Fibroblast of lung (primary cell): ENCODE data around the gene FAM76B. TPM values are rescaled to one million over a fixed set of nuclear protein-coding genes. Genes with fewer than 3 reads are reported as not detected.

ENCODE experiments used
- DNase-seq, 2 donors: peaks; one replicate each; pipeline versions ENCODE4 v3.0.0 to v3.0.0-alpha.2; 2010; ENCODE audit warnings: low read depth in 2 of 2
- H2AFZ ChIP-seq: 2 replicates; pipeline ENCODE4 v1.5.1; 2012; ENCODE audit warnings: low read length, control low read depth, inconsistent platforms
- H3K27ac ChIP-seq: 2 replicates; pipeline ENCODE4 v1.5.1; 2011; ENCODE audit warnings: low read length, control low read depth; ENCODE audit not compliant: insufficient read depth
- H3K27me3 ChIP-seq: 2 replicates; pipeline ENCODE4 v1.5.1; 2011; ENCODE audit warnings: mild to moderate bottlenecking, low read length; ENCODE audit not compliant: control insufficient read depth, insufficient read depth
- H3K36me3 ChIP-seq: 2 replicates; pipeline ENCODE4 v1.5.1; 2011; ENCODE audit warnings: low read length; ENCODE audit not compliant: control insufficient read depth, insufficient read depth
- H3K4me1 ChIP-seq: 2 replicates; pipeline ENCODE4 v1.5.1; 2011; ENCODE audit warnings: low read length; ENCODE audit not compliant: control insufficient read depth, insufficient read depth; ENCODE audit errors: extremely low read depth
- H3K4me2 ChIP-seq: 2 replicates; pipeline ENCODE4 v1.5.1; 2011; ENCODE audit warnings: low read length, control low read depth; ENCODE audit not compliant: insufficient read depth; ENCODE audit errors: extremely low read depth
- H3K4me3 ChIP-seq, 4 experiments: fragments of 200-600 bp in 1 of 4; sonication (generic) in 1 of 4; replicated peaks in 1 of 4; 2 replicates each; pipeline ENCODE4 v1.5.1; 2011 to 2016; ENCODE audit warnings: low read length in 4 of 4, low read depth in 3 of 4, mild to moderate bottlenecking in 3 of 4, control low read depth in 2 of 4, inconsistent platforms in 1 of 4, mixed read lengths in 1 of 4; ENCODE audit not compliant: insufficient read depth in 1 of 4; ENCODE audit errors: control extremely low read depth in 1 of 4
- H3K79me2 ChIP-seq: 2 replicates; pipeline ENCODE4 v1.5.1; 2012; ENCODE audit warnings: mild to moderate bottlenecking, low read length, inconsistent platforms; ENCODE audit not compliant: control insufficient read depth, insufficient read depth
- H3K9ac ChIP-seq: 2 replicates; pipeline ENCODE4 v1.5.1; 2011; ENCODE audit warnings: mild to moderate bottlenecking, low read length, control low read depth; ENCODE audit not compliant: insufficient read depth
- H3K9me3 ChIP-seq: 2 replicates; pipeline ENCODE4 v1.5.1; 2012; ENCODE audit warnings: low read depth, low read length; ENCODE audit not compliant: control insufficient read depth, insufficient read depth
- H4K20me1 ChIP-seq: 2 replicates; pipeline ENCODE4 v1.5.1; 2011; ENCODE audit warnings: low read length; ENCODE audit not compliant: control insufficient read depth, insufficient read depth; ENCODE audit errors: extremely low read depth
- EZH2 ChIP-seq: IDR thresholded peaks from 2 replicates; pipeline ENCODE4 v1.5.1; 2012; ENCODE audit warnings: low read length, control low read depth, mild to moderate bottlenecking; ENCODE audit errors: missing control alignments
- polyA plus RNA-seq, 2 donors: library from polyadenylated mRNA; depleted of rRNA in 1 of 2; stranded (reverse) in 1 of 2; unstranded in 1 of 2; fragments of >200 nt; gene quantifications; 2 replicates each; pipeline ENCODE4 v1.2.1, GENCODE V29; 2011 to 2012; ENCODE audit warnings: missing spikeins in 1 of 2
- total RNA-seq: library from RNA; depleted of rRNA; stranded (reverse); fragments of >200 nt; gene quantifications from 2 replicates; pipeline ENCODE4 v1.2.1, GENCODE V29; 2014
- TF ChIP-seq, protein P1 (sequence below), 2 donors: IDR thresholded peaks in 1 of 2; conservative IDR thresholded peaks in 1 of 2; 1 replicate in 1 of 2; 2 replicates in 1 of 2; pipeline ENCODE4 v1.5.1; 2011 to 2012; ENCODE audit warnings: low read length in 2 of 2, control low read depth in 1 of 2, inconsistent platforms in 1 of 2, low read depth in 1 of 2, mild to moderate bottlenecking in 1 of 2

Gene FAM76B
- total and polyA plus RNA-seq, 2 donors (not counting 1 experiment from before 2014, with no cell fraction given), result 14.9 to 18.2 TPM

DNA sequence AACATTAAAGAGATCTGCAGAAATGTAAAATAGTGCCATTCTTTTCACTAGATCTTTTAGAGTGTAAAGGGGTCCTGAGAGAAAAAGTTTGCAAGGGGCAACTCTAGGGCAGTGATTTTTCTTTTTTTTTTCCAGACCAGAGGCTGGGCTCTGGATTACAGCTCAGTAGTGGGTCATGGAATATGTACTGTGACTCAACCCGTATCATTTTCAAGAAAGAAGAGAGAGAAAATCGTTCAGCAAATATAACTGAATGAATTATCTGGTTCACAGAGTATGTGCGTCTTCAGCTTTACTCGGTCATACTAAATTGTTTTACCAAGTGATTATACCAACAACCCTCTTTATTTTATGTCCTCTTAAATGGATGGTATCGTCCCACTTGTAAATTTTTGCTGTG is 4.5 kb upstream of the FAM76B start:
- Histone ChIP-seq H3K4me1 (no peaks in the 10 kb centered on the region), H3K4me3 (no peak overlapping the region), H3K79me2 (peaks cover 41% of the 10 kb centered on the region), H4K20me1 (no peaks in the 10 kb centered on the region), H3K9me3 (no peaks in the 10 kb centered on the region), H2AFZ (no peak overlapping the region), H3K9ac (no peak overlapping the region), H3K4me2 (no peak overlapping the region), H3K27ac (no peak overlapping the region), H3K36me3 (no peaks in the 10 kb centered on the region), H3K27me3 (no peaks in the 10 kb centered on the region)
- TF ChIP-seq EZH2, result no peak
- TF ChIP-seq, protein P1, sequence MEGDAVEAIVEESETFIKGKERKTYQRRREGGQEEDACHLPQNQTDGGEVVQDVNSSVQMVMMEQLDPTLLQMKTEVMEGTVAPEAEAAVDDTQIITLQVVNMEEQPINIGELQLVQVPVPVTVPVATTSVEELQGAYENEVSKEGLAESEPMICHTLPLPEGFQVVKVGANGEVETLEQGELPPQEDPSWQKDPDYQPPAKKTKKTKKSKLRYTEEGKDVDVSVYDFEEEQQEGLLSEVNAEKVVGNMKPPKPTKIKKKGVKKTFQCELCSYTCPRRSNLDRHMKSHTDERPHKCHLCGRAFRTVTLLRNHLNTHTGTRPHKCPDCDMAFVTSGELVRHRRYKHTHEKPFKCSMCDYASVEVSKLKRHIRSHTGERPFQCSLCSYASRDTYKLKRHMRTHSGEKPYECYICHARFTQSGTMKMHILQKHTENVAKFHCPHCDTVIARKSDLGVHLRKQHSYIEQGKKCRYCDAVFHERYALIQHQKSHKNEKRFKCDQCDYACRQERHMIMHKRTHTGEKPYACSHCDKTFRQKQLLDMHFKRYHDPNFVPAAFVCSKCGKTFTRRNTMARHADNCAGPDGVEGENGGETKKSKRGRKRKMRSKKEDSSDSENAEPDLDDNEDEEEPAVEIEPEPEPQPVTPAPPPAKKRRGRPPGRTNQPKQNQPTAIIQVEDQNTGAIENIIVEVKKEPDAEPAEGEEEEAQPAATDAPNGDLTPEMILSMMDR (conservative IDR thresholded peaks at IDR 0.05 in 1 of 2, IDR thresholded peaks at IDR 0.05 in 1 of 2; ENCODE audit: low read depth in 1 of 2, low read length in 2 of 2), result no peak
- DNase-seq, result peak in 1 of 2 donors; percentile 20

DNA sequence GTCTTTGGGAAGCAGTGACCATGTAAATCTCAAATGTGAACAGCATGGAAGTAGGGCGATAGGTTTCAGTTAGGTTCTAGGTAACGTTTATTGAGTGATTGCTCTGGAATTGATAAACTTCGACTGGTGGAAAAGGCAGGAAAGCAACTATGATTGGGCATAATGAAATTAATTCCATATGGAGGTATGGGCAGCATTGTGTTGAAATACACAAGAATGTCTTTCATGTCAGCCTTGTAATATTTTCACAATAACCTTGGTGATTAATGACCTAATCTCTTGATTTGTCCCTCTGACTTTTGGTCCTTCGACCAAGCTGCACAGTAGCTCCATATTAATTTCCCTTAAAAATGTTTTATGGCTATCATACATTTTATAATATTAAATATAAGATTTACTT is 3.5 kb upstream of the FAM76B start:
- no peak overlapping the region for H3K4me2 ChIP-seq
- H3K27me3 ChIP-seq, result no peaks in the 10 kb centered on the region
- H3K27ac ChIP-seq, result no peak overlapping the region
- no peak overlapping the region for H2AFZ ChIP-seq
- no peaks in the 10 kb centered on the region for H4K20me1 ChIP-seq
- H3K4me1 ChIP-seq, result peaks cover 2% of the 10 kb centered on the region
- DNase-seq, result no peak
- peaks cover 44% of the 10 kb centered on the region for H3K79me2 ChIP-seq
- H3K9ac ChIP-seq, result no peak overlapping the region
- TF ChIP-seq, protein P1 (conservative IDR thresholded peaks at IDR 0.05 in 1 of 2, IDR thresholded peaks at IDR 0.05 in 1 of 2; ENCODE audit: low read depth in 1 of 2, low read length in 2 of 2), result no peak
- no peak for TF ChIP-seq EZH2
- no peak overlapping the region for H3K4me3 ChIP-seq
- H3K9me3 ChIP-seq, result no peaks in the 10 kb centered on the region
- no peaks in the 10 kb centered on the region for H3K36me3 ChIP-seq

DNA sequence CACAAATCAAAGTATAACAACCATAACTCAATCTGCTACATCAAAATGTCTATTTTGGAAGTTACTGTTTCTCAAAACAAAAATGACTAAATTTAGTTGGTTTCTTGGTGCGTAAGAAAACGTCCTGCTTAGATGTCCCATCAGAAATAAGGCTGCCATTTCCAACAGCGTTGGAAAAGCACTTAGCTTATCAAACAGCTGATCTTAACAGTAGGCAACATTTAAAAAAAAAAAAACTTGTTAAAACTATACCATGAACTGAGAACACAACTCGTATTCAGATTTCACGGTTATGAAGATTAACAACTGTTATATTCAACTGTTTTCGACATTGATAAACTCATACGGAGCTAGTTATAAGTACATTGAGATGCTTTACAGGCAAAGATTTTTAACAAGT is 3.1 kb upstream of the FAM76B start:
- H2AFZ ChIP-seq, result no peak overlapping the region
- no peak for DNase-seq
- H3K4me2 ChIP-seq, result no peak overlapping the region
- H3K9me3 ChIP-seq, result no peaks in the 10 kb centered on the region
- peaks cover 49% of the 10 kb centered on the region for H3K79me2 ChIP-seq
- no peaks in the 10 kb centered on the region for H4K20me1 ChIP-seq
- no peak overlapping the region for H3K9ac ChIP-seq
- no peaks in the 10 kb centered on the region for H3K36me3 ChIP-seq
- H3K4me3 ChIP-seq, result no peak overlapping the region
- H3K27me3 ChIP-seq, result no peaks in the 10 kb centered on the region
- H3K4me1 ChIP-seq, result peaks cover 2% of the 10 kb centered on the region
- TF ChIP-seq EZH2, result no peak
- TF ChIP-seq, protein P1 (conservative IDR thresholded peaks at IDR 0.05 in 1 of 2, IDR thresholded peaks at IDR 0.05 in 1 of 2; ENCODE audit: low read depth in 1 of 2, low read length in 2 of 2), result no peak
- no peak overlapping the region for H3K27ac ChIP-seq
